ENCODE data around the gene MKX. TPM values are rescaled to one million over a fixed set of nuclear protein-coding genes. Genes with fewer than 3 reads are reported as not detected.

MKX gene
- total RNA-seq, 6 experiments from 2014 or later: 0.29 to 2.1 (median 0.66) TPM

GRCh38 chr10:27664461-27664860, 81.2 kb downstream of the MKX start:
- Histone ChIP-seq H3K36me3 (no peaks in the 10 kb centered on the region), H3K27me3 (peaks cover 0 to 4% of the 10 kb centered on the region in 2 donors), H3K9me3 (no peaks in the 10 kb centered on the region), H3K4me3 (no peak overlapping the region), H3K4me1 (no peaks in the 10 kb centered on the region), H3K27ac (no peak overlapping the region)
- DNase-seq (no peak), ATAC-seq (peak in 1 of 4 donors; percentile 36)
- TF ChIP-seq CTCF (IDR thresholded peaks at IDR 0.05) (no peak), POLR2A (IDR thresholded peaks at IDR 0.05) (no peak)
- 43% methylated on average over 5 of the region's 5 CpGs for WGBS (ENCODE audit: insufficient coverage, low coverage, low lambda C conversion rate, missing lambda C conversion rate)
- intact Hi-C loops (cut with DNase I): no loop called here

- Histone ChIP-seq H3K9me3 (no peaks in the 10 kb centered on the region), H3K4me3 (no peak overlapping the region), H3K36me3 (no peaks in the 10 kb centered on the region), H3K27ac (no peak overlapping the region), H3K27me3 (peaks cover 0 to 4% of the 10 kb centered on the region in 2 donors), H3K4me1 (no peaks in the 10 kb centered on the region)
- no peak for DNase-seq
- no peak for ATAC-seq
- TF ChIP-seq POLR2A (IDR thresholded peaks at IDR 0.05) (no peak), CTCF (IDR thresholded peaks at IDR 0.05) (no peak)
- intact Hi-C loops (cut with DNase I): no loop called here
Observed at GRCh38 chr10:27663621-27664020, 82.0 kb downstream of the MKX start.

GRCh38 chr10:27661514-27662286, 83.9 kb downstream of the MKX start:
- Histone ChIP-seq H3K4me3 (no peak overlapping the region), H3K36me3 (no peaks in the 10 kb centered on the region), H3K9me3 (no peaks in the 10 kb centered on the region), H3K27me3 (peaks cover 0 to 4% of the 10 kb centered on the region in 2 donors), H3K27ac (no peak overlapping the region), H3K4me1 (no peaks in the 10 kb centered on the region)
- DNase-seq (no peak), ATAC-seq (no peak)
- no peak for TF ChIP-seq CTCF (IDR thresholded peaks at IDR 0.05)
- 52% methylated on average over 3 of the region's 3 CpGs for WGBS (ENCODE audit: insufficient coverage, low coverage, low lambda C conversion rate, missing lambda C conversion rate)
- intact Hi-C loops (cut with DNase I): no loop called here

GRCh38 chr10:27660711-27661110, 84.9 kb downstream of the MKX start:
- intact Hi-C loops (cut with DNase I): no loop called here
- TF ChIP-seq POLR2A (IDR thresholded peaks at IDR 0.05) (no peak), CTCF (IDR thresholded peaks at IDR 0.05) (no peak)
- Histone ChIP-seq H3K27me3 (peaks cover 0 to 4% of the 10 kb centered on the region in 2 donors), H3K36me3 (no peaks in the 10 kb centered on the region), H3K27ac (no peak overlapping the region), H3K4me3 (no peak overlapping the region), H3K4me1 (no peaks in the 10 kb centered on the region), H3K9me3 (no peaks in the 10 kb centered on the region)
- WGBS (ENCODE audit: insufficient coverage, low coverage, low lambda C conversion rate, missing lambda C conversion rate): 18% methylated on average over 4 of the region's 4 CpGs
- ATAC-seq (peak in 2 of 4 donors; percentile 34 to 42), DNase-seq (no peak)

All from right lobe of liver (tissue), 6 donors.